PFSK-1 (cell line): ENCODE results near the gene C11orf52.

Experiments
- FOXP2 ChIP-seq: optimal IDR thresholded peaks from 2 replicates; pipeline ENCODE3; 2011; ENCODE audit warnings: borderline replicate concordance, control low read depth, inconsistent platforms; ENCODE audit not compliant: insufficient read depth; ENCODE audit errors: extremely low read length, extremely low read depth
- POLR2AphosphoS5 ChIP-seq: IDR thresholded peaks from 2 replicates; pipeline ENCODE4 v1.6.1; 2012; ENCODE audit warnings: low read depth, mild to moderate bottlenecking, control low read depth, low read length, moderate library complexity
- REST ChIP-seq, 2 experiments: IDR thresholded peaks; 2 replicates each; pipeline versions ENCODE4 v1.6.1 to v1.8.0; 2011 to 2012; ENCODE audit warnings: low read depth in 2 of 2, low read length in 2 of 2, control low read depth in 1 of 2, inconsistent platforms in 1 of 2, mild to moderate bottlenecking in 1 of 2, moderate library complexity in 1 of 2; ENCODE audit not compliant: insufficient read depth in 1 of 2
- SIN3A ChIP-seq: IDR thresholded peaks from 2 replicates; pipeline ENCODE4 v1.6.1; 2012; ENCODE audit warnings: mild to moderate bottlenecking, low read length, moderate library complexity, borderline replicate concordance; ENCODE audit not compliant: insufficient read depth
- TAF1 ChIP-seq: IDR thresholded peaks from 2 replicates; pipeline ENCODE4 v1.6.1; 2012; ENCODE audit warnings: low read length, control low read depth, borderline replicate concordance; ENCODE audit not compliant: insufficient read depth

GRCh38 chr11:111909378-111909777 lies 9.3 kb upstream of the C11orf52 start:
- TF ChIP-seq POLR2AphosphoS5: no peak
- no peak for TF ChIP-seq TAF1
- TF ChIP-seq SIN3A: no peak
- TF ChIP-seq REST (IDR thresholded peaks at IDR 0.05; ENCODE audit: insufficient read depth in 1 of 2, low read depth in 2 of 2, low read length in 2 of 2): no peak
- no peak for TF ChIP-seq FOXP2
